ENCODE data around the gene ACADSB. TPM values are rescaled to one million over a fixed set of nuclear protein-coding genes. Genes with fewer than 3 reads are reported as not detected.

Gene ACADSB
- total RNA-seq, 1 donor from 2014 or later = 22.4 TPM

- peak; percentile 24 for DNase-seq (ENCODE audit: low spot score, unreplicated experiment)
- Mint-ChIP-seq H3K4me3 (ENCODE audit: low read depth) (no peak overlapping the region), H3K4me1 (ENCODE audit: low read depth) (no peaks in the 10 kb centered on the region), H3K36me3 (ENCODE audit: insufficient read depth) (peaks cover 5% of the 10 kb centered on the region), H3K27me3 (no peaks in the 10 kb centered on the region), H3K9me3 (ENCODE audit: low read depth) (no peaks in the 10 kb centered on the region), H3K27ac (no peak overlapping the region)
- TF ChIP-seq CTCF (IDR thresholded peaks at IDR 0.05; ENCODE audit: unreplicated experiment) = peak; percentile 93
Measured at GRCh38 chr10:123043409-123043925, 34.7 kb downstream of the ACADSB start.

- Mint-ChIP-seq H3K27ac (no peak overlapping the region), H3K36me3 (ENCODE audit: insufficient read depth) (peaks cover 7% of the 10 kb centered on the region), H3K4me3 (ENCODE audit: low read depth) (no peak overlapping the region), H3K27me3 (no peaks in the 10 kb centered on the region), H3K9me3 (ENCODE audit: low read depth) (no peaks in the 10 kb centered on the region), H3K4me1 (ENCODE audit: low read depth) (no peaks in the 10 kb centered on the region)
- TF ChIP-seq CTCF (IDR thresholded peaks at IDR 0.05; ENCODE audit: unreplicated experiment) = peak; percentile 29
- no peak for DNase-seq (ENCODE audit: low spot score, unreplicated experiment)
Measured at GRCh38 chr10:123044391-123044790, 35.6 kb downstream of the ACADSB start.

- no peak overlapping the region for H3K27ac Mint-ChIP-seq
- no peaks in the 10 kb centered on the region for H3K4me1 Mint-ChIP-seq (ENCODE audit: low read depth)
- no peak overlapping the region for H3K4me3 Mint-ChIP-seq (ENCODE audit: low read depth)
- H3K36me3 Mint-ChIP-seq (ENCODE audit: insufficient read depth) = peaks cover 16% of the 10 kb centered on the region
- no peak for DNase-seq (ENCODE audit: low spot score, unreplicated experiment)
- H3K27me3 Mint-ChIP-seq = no peaks in the 10 kb centered on the region
- no peak for TF ChIP-seq CTCF (IDR thresholded peaks at IDR 0.05; ENCODE audit: unreplicated experiment)
- H3K9me3 Mint-ChIP-seq (ENCODE audit: low read depth) = no peaks in the 10 kb centered on the region
Measured at GRCh38 chr10:123045961-123046731, 37.3 kb downstream of the ACADSB start.

- TF ChIP-seq CTCF (IDR thresholded peaks at IDR 0.05; ENCODE audit: unreplicated experiment) = no peak
- H3K27me3 Mint-ChIP-seq = peaks cover 3% of the 10 kb centered on the region
- H3K9me3 Mint-ChIP-seq (ENCODE audit: low read depth) = no peaks in the 10 kb centered on the region
- no peak overlapping the region for H3K4me3 Mint-ChIP-seq (ENCODE audit: low read depth)
- H3K36me3 Mint-ChIP-seq (ENCODE audit: insufficient read depth) = peaks cover 16% of the 10 kb centered on the region
- no peak overlapping the region for H3K27ac Mint-ChIP-seq
- no peaks in the 10 kb centered on the region for H3K4me1 Mint-ChIP-seq (ENCODE audit: low read depth)
- no peak for DNase-seq (ENCODE audit: low spot score, unreplicated experiment)
Measured at GRCh38 chr10:123057968-123058367, 49.2 kb downstream of the ACADSB start.

- Mint-ChIP-seq H3K27ac (no peak overlapping the region), H3K9me3 (ENCODE audit: low read depth) (peaks cover 6% of the 10 kb centered on the region), H3K36me3 (ENCODE audit: insufficient read depth) (no peaks in the 10 kb centered on the region), H3K4me3 (ENCODE audit: low read depth) (no peak overlapping the region), H3K27me3 (peaks cover 8% of the 10 kb centered on the region), H3K4me1 (ENCODE audit: low read depth) (no peaks in the 10 kb centered on the region)
- no peak for DNase-seq (ENCODE audit: low spot score, unreplicated experiment)
- no peak for TF ChIP-seq CTCF (IDR thresholded peaks at IDR 0.05; ENCODE audit: unreplicated experiment)
Measured at GRCh38 chr10:123061865-123062264, 53.1 kb downstream of the ACADSB start.

Data from progenitor cell of endocrine pancreas (in vitro differentiated cells).